Kidney (tissue), 14 donors: ENCODE data around the gene TBC1D5. TPM values are rescaled to one million over a fixed set of nuclear protein-coding genes. Genes with fewer than 3 reads are reported as not detected.

Experiments used
- DNase-seq, 5 donors: peaks; one replicate each; pipeline ENCODE4 v3.0.0-alpha.2; 2013 to 2020
- FAIRE-seq: peaks from 2 replicates; lab custom pipeline; 2012; peaks lifted over from hg19 to GRCh38; lab: Jason Lieb, UNC
- H3K27ac ChIP-seq, 2 donors: one replicate each; pipeline ENCODE4 v1.7.0; 2013; ENCODE audit warnings: low read depth in 2 of 2, low read length in 2 of 2, inconsistent platforms in 1 of 2
- H3K27me3 ChIP-seq: one replicate; pipeline ENCODE4 v1.7.1; 2013; ENCODE audit warnings: low read length, inconsistent platforms; ENCODE audit not compliant: control insufficient read depth, insufficient read depth
- H3K36me3 ChIP-seq, 3 donors: one replicate each; pipeline versions ENCODE4 v1.7.0 to v1.7.1; 2013; ENCODE audit warnings: low read length in 3 of 3, control low read depth in 1 of 3, inconsistent platforms in 1 of 3; ENCODE audit not compliant: insufficient read depth in 3 of 3, control insufficient read depth in 2 of 3
- H3K4me1 ChIP-seq, 3 donors: one replicate each; pipeline versions ENCODE4 v1.7.0 to v1.7.1; 2013; ENCODE audit warnings: low read length in 3 of 3, inconsistent platforms in 1 of 3, low read depth in 1 of 3; ENCODE audit not compliant: control insufficient read depth in 2 of 3, insufficient read depth in 2 of 3
- H3K4me3 ChIP-seq, 3 donors: one replicate each; pipeline versions ENCODE4 v1.7.0 to v1.8.1; 2013; ENCODE audit warnings: low read length in 3 of 3, control low read depth in 1 of 3, inconsistent platforms in 1 of 3
- H3K9ac ChIP-seq, 3 donors: one replicate each; pipeline versions ENCODE4 v1.7.0 to v1.7.1; 2013; ENCODE audit warnings: low read length in 3 of 3, control low read depth in 1 of 3, inconsistent platforms in 1 of 3
- H3K9me3 ChIP-seq, 3 donors: one replicate each; pipeline versions ENCODE4 v1.7.0 to v1.7.1; 2013; ENCODE audit warnings: low read length in 3 of 3, control low read depth in 1 of 3, inconsistent platforms in 1 of 3; ENCODE audit not compliant: control insufficient read depth in 2 of 3, insufficient read depth in 1 of 3
- CTCF ChIP-seq: IDR thresholded peaks from 3 replicates; pipeline ENCODE4 v1.5.1; 2012; ENCODE audit warnings: mild to moderate bottlenecking, moderate library complexity, borderline replicate concordance; ENCODE audit not compliant: insufficient read depth; ENCODE audit errors: extremely low read depth
- intact Hi-C: fragments of 100-400 bp; cut with DNase I; formaldehyde crosslinking; loops from one replicate; pipeline ENCODE4 v1.11.1; 2022
- polyA plus RNA-seq: library from polyadenylated mRNA; stranded (reverse); fragments of 350-450 nt; fragmentation: Illumina TruSeq; extraction: RNeasy Lipid Tissue Mini Kit (QIAGEN cat#74804); gene quantifications from one replicate; pipeline ENCODE4 v1.2.3, GENCODE V29; 2014; ENCODE audit warnings: low read depth, low replicate concordance; ENCODE audit not compliant: insufficient read depth
- total RNA-seq: library from RNA; stranded (reverse); fragmentation: NEBNext Ultra II Directional; extraction: Animal tissue kit (Norgen Biotek cat#: 25700); gene quantifications from one replicate; pipeline ENCODE4 v1.2.1, GENCODE V29; 2021
- donor health status: control.
- donor health status: control.
- donor health status: control.
- donor health status: control.
- donor health status: control.
- donor health status: DM: yes; HTN: yes; CAD: no.
- donor health status: Normal renal cell carcinoma (clear cell type).

The TBC1D5 gene
- total and polyA plus RNA-seq, 2 donors from 2014 or later = 9.7 to 77.7 TPM

- Histone ChIP-seq H3K27me3 (no peaks in the 10 kb centered on the region), H3K4me1 (no peaks in the 10 kb centered on the region), H3K4me3 (no peak overlapping the region), H3K9me3 (peaks cover 0 to 5% (median 0%) of the 10 kb centered on the region in 3 donors), H3K9ac (no peak overlapping the region), H3K36me3 (no peaks in the 10 kb centered on the region), H3K27ac (no peak overlapping the region)
- no peak for TF ChIP-seq CTCF
- intact Hi-C loops = no loop called here
- FAIRE-seq (no peak), DNase-seq (no peak)
These were observed 616.5 kb downstream of the TBC1D5 start for GRCh38 chr3:17125738-17126442.

- H3K27ac ChIP-seq = no peak overlapping the region
- no peak overlapping the region for H3K4me3 ChIP-seq
- FAIRE-seq = no peak
- no peak for TF ChIP-seq CTCF
- intact Hi-C loops = no loop called here
- no peaks in the 10 kb centered on the region for H3K27me3 ChIP-seq
- H3K9ac ChIP-seq = no peak overlapping the region
- no peaks in the 10 kb centered on the region for H3K36me3 ChIP-seq
- DNase-seq = no peak
- H3K9me3 ChIP-seq = peaks cover 0 to 5% (median 0%) of the 10 kb centered on the region in 3 donors
- no peaks in the 10 kb centered on the region for H3K4me1 ChIP-seq
These were observed 619.7 kb downstream of the TBC1D5 start for GRCh38 chr3:17122758-17123157.

- Histone ChIP-seq H3K4me3 (no peak overlapping the region), H3K27ac (no peak overlapping the region), H3K27me3 (no peaks in the 10 kb centered on the region), H3K9me3 (peaks cover 0 to 5% (median 0%) of the 10 kb centered on the region in 3 donors), H3K9ac (no peak overlapping the region), H3K36me3 (no peaks in the 10 kb centered on the region), H3K4me1 (no peaks in the 10 kb centered on the region)
- no peak for FAIRE-seq
- intact Hi-C loops = no loop called here
- DNase-seq = no peak
- TF ChIP-seq CTCF = no peak
These were observed 621.1 kb downstream of the TBC1D5 start for GRCh38 chr3:17121336-17121735.
